GM21526 (cell line): ENCODE results near the gene WDTC1.
"Not testable (repeated sequence)": the region's sequence is repeated elsewhere in the genome, so short reads cannot be mapped to it uniquely, and the experiment has no call there.

Experiments
- ATAC-seq: cut with Tn5 transposase; IDR thresholded peaks from one replicate; pipeline ENCODE4 v1.9.1; 2021; ENCODE audit warnings: moderate library complexity; ENCODE audit not compliant: unreplicated experiment, low FRiP score

Gene WDTC1

GRCh38 chr1:27234049-27234882, at the start of gene WDTC1:
Gene WDTC1, plus strand, starts transcription at chr1:27234632. Its CDS starts 26,423 bp downstream, at chr1:27261055.
- ATAC-seq = peak; percentile 86

- not testable (repeated sequence) for ATAC-seq
These were observed 49.8 kb upstream of the WDTC1 start for GRCh38 chr1:27184665-27185064.

GRCh38 chr1:27192039-27192529, 42.3 kb upstream of the WDTC1 start:
- ATAC-seq = no peak

- ATAC-seq = no peak
These were observed 41.2 kb upstream of the WDTC1 start for GRCh38 chr1:27193194-27193593.

GRCh38 chr1:27201295-27201694, 33.1 kb upstream of the WDTC1 start:
- no peak for ATAC-seq

- no peak for ATAC-seq
These were observed 30.5 kb upstream of the WDTC1 start for GRCh38 chr1:27203946-27204345.

GRCh38 chr1:27207238-27207637, 27.2 kb upstream of the WDTC1 start:
- ATAC-seq = not testable (repeated sequence)

- ATAC-seq = not testable (repeated sequence)
These were observed 26.1 kb upstream of the WDTC1 start for GRCh38 chr1:27208143-27208850.

- ATAC-seq = no peak
These were observed 18.0 kb upstream of the WDTC1 start for GRCh38 chr1:27216466-27216865.

GRCh38 chr1:27217401-27217800, 17.0 kb upstream of the WDTC1 start:
- no peak for ATAC-seq

- ATAC-seq = no peak
These were observed 15.7 kb upstream of the WDTC1 start for GRCh38 chr1:27218736-27219135.

- no peak for ATAC-seq
These were observed 14.3 kb upstream of the WDTC1 start for GRCh38 chr1:27220096-27220495.

GRCh38 chr1:27220702-27221497, 13.5 kb upstream of the WDTC1 start:
- not testable (repeated sequence) for ATAC-seq

- no peak for ATAC-seq
These were observed 8.8 kb upstream of the WDTC1 start for GRCh38 chr1:27225621-27226020.

- ATAC-seq = no peak
These were observed 6.7 kb upstream of the WDTC1 start for GRCh38 chr1:27227765-27228164.

- ATAC-seq = no peak
These were observed 774 bp upstream of the WDTC1 start for GRCh38 chr1:27233667-27234048.

- ATAC-seq = no peak
These were observed 1.4 kb downstream of the WDTC1 start for GRCh38 chr1:27235827-27236226.

GRCh38 chr1:27237112-27237511, 2.7 kb downstream of the WDTC1 start:
- ATAC-seq = no peak

- no peak for ATAC-seq
These were observed 3.6 kb downstream of the WDTC1 start for GRCh38 chr1:27238032-27238431.

- ATAC-seq = no peak
These were observed 7.2 kb downstream of the WDTC1 start for GRCh38 chr1:27241677-27242076.

GRCh38 chr1:27243665-27244064, 9.2 kb downstream of the WDTC1 start:
- ATAC-seq = not testable (repeated sequence)
